Tibial nerve (tissue), 4 donors: ENCODE data around the gene BCL2L14. TPM values are rescaled to one million over a fixed set of nuclear protein-coding genes. Genes with fewer than 3 reads are reported as not detected.

Source experiments
- DNase-seq, 2 donors: peaks; one replicate each; pipeline ENCODE4 v3.0.0-alpha.2; 2019; ENCODE audit warnings: low spot score in 2 of 2
- H3K27ac ChIP-seq, 4 donors: fragments of 200-600 bp; sonication (generic) in 3 of 4; one replicate each; pipeline ENCODE4 v1.5.1; 2017 to 2019; ENCODE audit warnings: mild to moderate bottlenecking in 1 of 4
- H3K27me3 ChIP-seq, 2 donors: fragments of 200-600 bp; sonication (generic) in 1 of 2; one replicate each; pipeline versions ENCODE4 v1.5.1 to v1.6.0; 2017 to 2019
- H3K36me3 ChIP-seq, 3 donors: fragments of 200-600 bp; sonication (generic); one replicate each; pipeline ENCODE4 v1.5.1; 2018 to 2019
- H3K4me1 ChIP-seq, 4 donors: fragments of 200-600 bp; sonication (generic) in 3 of 4; one replicate each; pipeline ENCODE4 v1.5.1; 2017 to 2019
- H3K4me3 ChIP-seq, 4 donors: fragments of 200-600 bp; sonication (generic) in 3 of 4; one replicate each; pipeline ENCODE4 v1.5.1; 2017 to 2019; ENCODE audit warnings: mild to moderate bottlenecking in 1 of 4, moderate library complexity in 1 of 4
- H3K9me3 ChIP-seq, 4 donors: fragments of 200-600 bp; sonication (generic) in 3 of 4; one replicate each; pipeline ENCODE4 v1.5.1; 2017 to 2019
- EP300 ChIP-seq, 2 donors: sonication (generic); formaldehyde crosslinking; IDR thresholded peaks; one replicate each; pipeline ENCODE4 v1.6.1; 2017; ENCODE audit warnings: antibody characterized with exemption in 2 of 2, mild to moderate bottlenecking in 1 of 2
- POLR2A ChIP-seq, 2 donors: fragments of 450-650 bp; IDR thresholded peaks; one replicate each; pipeline ENCODE4 v1.6.1; 2017; ENCODE audit warnings: antibody characterized with exemption in 2 of 2, mild to moderate bottlenecking in 2 of 2, moderate library complexity in 2 of 2
- WGBS, 2 donors: methylation state at CpG; one replicate each; pipeline ENCODE4 v1.1.5; 2018; 5-methylcytosine and 5-hydroxymethylcytosine counted together
- total RNA-seq, 4 donors: library from RNA; depleted of rRNA; stranded (reverse); fragments of >200 nt; gene quantifications; one replicate each; pipeline ENCODE4 v1.1.0, GENCODE V29; 2016
- TF ChIP-seq, protein P1 (sequence below), 5 experiments: fragments of 200-600 bp in 3 of 5; fragments of 450-650 bp in 2 of 5; sonication (generic) in 3 of 5; IDR thresholded peaks; one replicate each; pipeline ENCODE4 v1.5.1; 2016 to 2019; ENCODE audit warnings: antibody characterized with exemption in 5 of 5, mild to moderate bottlenecking in 3 of 5, moderate library complexity in 2 of 5

Gene BCL2L14
- total RNA-seq, 4 donors from 2014 or later = not detected

DNA sequence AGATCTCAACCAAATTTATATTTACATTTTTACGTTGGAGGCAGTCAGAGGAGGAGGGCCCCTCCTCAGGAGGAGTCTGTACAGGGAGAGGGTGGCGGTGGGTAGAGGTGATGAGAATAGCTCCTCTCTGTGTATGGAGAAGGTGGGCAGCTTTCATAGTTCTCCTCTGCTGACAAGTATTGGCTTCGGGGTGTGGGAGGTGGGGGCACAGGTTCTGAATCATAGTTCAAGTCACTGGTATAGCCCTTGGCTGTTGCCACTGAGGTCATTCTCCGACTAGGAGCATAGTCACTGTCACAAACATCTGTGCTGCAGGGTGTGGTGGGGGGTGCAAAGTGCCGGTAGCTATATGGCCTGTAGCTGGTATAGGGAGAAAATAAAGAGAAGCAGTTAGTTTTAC is 50.3 kb downstream of the BCL2L14 start:
- H3K9me3 ChIP-seq = no peaks in the 10 kb centered on the region
- TF ChIP-seq POLR2A (IDR thresholded peaks at IDR 0.05) (no peak), EP300 (IDR thresholded peaks at IDR 0.05) (no peak)
- TF ChIP-seq, protein P1, sequence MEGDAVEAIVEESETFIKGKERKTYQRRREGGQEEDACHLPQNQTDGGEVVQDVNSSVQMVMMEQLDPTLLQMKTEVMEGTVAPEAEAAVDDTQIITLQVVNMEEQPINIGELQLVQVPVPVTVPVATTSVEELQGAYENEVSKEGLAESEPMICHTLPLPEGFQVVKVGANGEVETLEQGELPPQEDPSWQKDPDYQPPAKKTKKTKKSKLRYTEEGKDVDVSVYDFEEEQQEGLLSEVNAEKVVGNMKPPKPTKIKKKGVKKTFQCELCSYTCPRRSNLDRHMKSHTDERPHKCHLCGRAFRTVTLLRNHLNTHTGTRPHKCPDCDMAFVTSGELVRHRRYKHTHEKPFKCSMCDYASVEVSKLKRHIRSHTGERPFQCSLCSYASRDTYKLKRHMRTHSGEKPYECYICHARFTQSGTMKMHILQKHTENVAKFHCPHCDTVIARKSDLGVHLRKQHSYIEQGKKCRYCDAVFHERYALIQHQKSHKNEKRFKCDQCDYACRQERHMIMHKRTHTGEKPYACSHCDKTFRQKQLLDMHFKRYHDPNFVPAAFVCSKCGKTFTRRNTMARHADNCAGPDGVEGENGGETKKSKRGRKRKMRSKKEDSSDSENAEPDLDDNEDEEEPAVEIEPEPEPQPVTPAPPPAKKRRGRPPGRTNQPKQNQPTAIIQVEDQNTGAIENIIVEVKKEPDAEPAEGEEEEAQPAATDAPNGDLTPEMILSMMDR (IDR thresholded peaks at IDR 0.05) = no peak
- H3K4me1 ChIP-seq = peaks cover 0 to 3% (median 0%) of the 10 kb centered on the region in 4 donors
- no peaks in the 10 kb centered on the region for H3K27me3 ChIP-seq
- no peak overlapping the region for H3K4me3 ChIP-seq
- peaks cover 0 to 58% (median 0%) of the 10 kb centered on the region in 3 donors for H3K36me3 ChIP-seq
- no peak overlapping the region for H3K27ac ChIP-seq
- DNase-seq = no peak
- WGBS, 2 donors = 75 to 85% methylated on average over 5 of the region's 5 CpGs

DNA sequence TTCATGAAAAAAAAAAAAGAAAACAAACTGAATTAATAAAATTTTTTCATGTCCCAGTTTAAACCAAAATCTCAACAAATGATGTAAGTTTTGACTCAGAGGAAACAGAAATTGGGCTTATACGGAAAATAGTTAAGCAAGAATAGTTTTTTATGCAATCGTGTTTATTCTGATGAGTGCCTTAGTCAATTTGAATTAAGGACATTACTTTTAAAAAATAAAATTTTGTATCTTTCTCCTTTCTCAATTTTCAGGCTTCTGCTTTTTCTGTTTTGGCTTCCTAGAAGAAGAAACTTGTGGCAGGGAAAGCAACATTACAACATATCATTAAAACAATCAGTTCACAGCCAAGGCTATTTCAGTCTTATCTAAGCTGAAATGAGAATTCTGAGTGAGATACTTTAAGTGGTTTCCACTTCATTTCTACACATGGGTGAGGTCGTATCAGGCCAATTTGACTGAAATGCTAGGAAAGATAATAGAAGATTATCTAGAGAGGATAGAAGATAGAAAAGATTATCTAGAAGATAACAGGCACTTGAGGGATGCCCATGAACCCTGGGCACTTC is 52.4 kb downstream of the BCL2L14 start:
- Histone ChIP-seq H3K36me3 (peaks cover 0 to 66% (median 0%) of the 10 kb centered on the region in 3 donors), H3K27ac (peak overlapping the region in 1 of 4 donors; percentile 61)

DNA sequence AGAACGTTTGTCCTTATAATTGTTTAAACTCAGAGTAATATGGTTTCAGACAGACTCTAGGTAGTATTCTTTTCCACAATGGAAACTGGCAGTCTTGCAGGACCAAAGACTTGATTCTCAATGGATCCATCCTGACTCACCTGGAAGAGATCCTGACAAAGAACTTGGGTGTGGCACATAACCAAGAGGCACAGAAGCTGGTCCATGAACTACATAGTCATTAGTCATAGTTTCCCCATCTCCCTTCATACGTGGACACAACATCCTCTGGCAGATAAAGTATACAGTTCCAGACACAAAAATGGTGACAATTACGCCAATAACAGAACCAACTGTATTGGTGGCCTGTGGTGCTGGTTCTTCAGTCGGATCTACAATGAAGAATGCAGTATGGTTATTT is 55.8 kb downstream of the BCL2L14 start:
- no peak for TF ChIP-seq EP300 (IDR thresholded peaks at IDR 0.05)
- TF ChIP-seq POLR2A (IDR thresholded peaks at IDR 0.05) = no peak
- TF ChIP-seq, protein P1 (IDR thresholded peaks at IDR 0.05) = no peak
- no peaks in the 10 kb centered on the region for H3K27me3 ChIP-seq
- H3K4me1 ChIP-seq = peaks cover 0 to 3% (median 0%) of the 10 kb centered on the region in 4 donors
- WGBS, 2 donors = 83 to 92% methylated on average over 4 of the region's 4 CpGs
- no peak overlapping the region for H3K27ac ChIP-seq
- H3K9me3 ChIP-seq = no peaks in the 10 kb centered on the region
- DNase-seq = no peak
- peaks cover 0 to 77% (median 0%) of the 10 kb centered on the region in 3 donors for H3K36me3 ChIP-seq
- no peak overlapping the region for H3K4me3 ChIP-seq

More for the DNA sequence above, 52.4 kb downstream of the BCL2L14 start:
- DNase-seq = no peak
- H3K4me1 ChIP-seq = peaks cover 0 to 3% (median 0%) of the 10 kb centered on the region in 4 donors
- H3K4me3 ChIP-seq = no peak overlapping the region
- H3K9me3 ChIP-seq = no peaks in the 10 kb centered on the region
- 79 to 81% methylated on average over 3 of the region's 3 CpGs for WGBS, 2 donors
- no peak for TF ChIP-seq POLR2A (IDR thresholded peaks at IDR 0.05)
- TF ChIP-seq EP300 (IDR thresholded peaks at IDR 0.05) = no peak
- TF ChIP-seq, protein P1 (IDR thresholded peaks at IDR 0.05) = no peak
- H3K27me3 ChIP-seq = no peaks in the 10 kb centered on the region

DNA sequence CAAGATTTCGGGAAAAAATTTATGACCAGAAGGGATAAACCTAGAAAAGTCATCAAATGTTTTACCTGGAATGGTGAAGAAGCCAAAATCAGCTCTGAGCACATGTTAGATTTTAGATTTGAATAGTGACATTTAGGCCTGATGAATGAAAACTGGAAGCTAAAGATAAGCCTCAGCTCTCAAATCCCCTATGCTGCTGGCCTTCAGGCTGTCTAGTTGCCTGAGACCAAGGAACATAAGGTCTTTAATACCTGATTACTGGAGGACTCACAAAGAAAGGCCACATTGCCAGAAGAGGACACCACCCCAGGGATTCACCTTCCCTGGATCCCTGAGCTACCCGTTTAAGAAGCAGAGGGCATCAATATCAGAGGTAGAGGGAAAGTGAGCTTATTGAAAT is 56.6 kb downstream of the BCL2L14 start:
- DNase-seq = no peak
- Histone ChIP-seq H3K4me3 (no peak overlapping the region), H3K27me3 (no peaks in the 10 kb centered on the region), H3K9me3 (no peaks in the 10 kb centered on the region), H3K27ac (no peak overlapping the region), H3K36me3 (peaks cover 0 to 73% (median 0%) of the 10 kb centered on the region in 3 donors), H3K4me1 (peaks cover 0 to 3% (median 0%) of the 10 kb centered on the region in 4 donors)
- 91 to 92% methylated on average over 2 of the region's 2 CpGs for WGBS, 2 donors
- TF ChIP-seq, protein P1 (IDR thresholded peaks at IDR 0.05) = no peak
- TF ChIP-seq EP300 (IDR thresholded peaks at IDR 0.05) (no peak), POLR2A (IDR thresholded peaks at IDR 0.05) (no peak)

DNA sequence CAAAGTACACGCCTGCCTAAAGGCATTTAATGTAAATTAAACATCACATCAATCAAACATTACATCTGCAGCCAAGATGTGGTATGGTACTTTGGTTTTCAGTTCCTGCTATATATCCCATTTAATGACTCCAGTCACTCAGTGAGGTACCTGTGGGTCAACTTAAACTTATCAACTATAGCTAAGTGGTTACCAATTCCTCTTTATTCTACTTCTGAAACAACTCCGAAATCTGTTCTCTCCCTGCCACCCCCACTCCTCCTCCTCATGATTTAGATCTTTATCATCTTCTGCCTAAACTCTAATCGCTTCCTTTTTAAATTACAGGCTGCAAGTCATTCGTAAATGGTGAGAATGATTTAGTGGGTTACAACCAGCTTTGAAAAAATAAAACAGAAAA is 57.9 kb downstream of the BCL2L14 start:
- 81 to 83% methylated on average over 4 of the region's 4 CpGs for WGBS, 2 donors
- no peak for DNase-seq
- H3K4me1 ChIP-seq = peaks cover 0 to 3% (median 0%) of the 10 kb centered on the region in 4 donors
- no peak overlapping the region for H3K27ac ChIP-seq
- H3K36me3 ChIP-seq = peaks cover 0 to 59% (median 0%) of the 10 kb centered on the region in 3 donors
- H3K4me3 ChIP-seq = no peak overlapping the region
- no peak for TF ChIP-seq EP300 (IDR thresholded peaks at IDR 0.05)
- no peak for TF ChIP-seq POLR2A (IDR thresholded peaks at IDR 0.05)
- TF ChIP-seq, protein P1 (IDR thresholded peaks at IDR 0.05) = no peak
- H3K27me3 ChIP-seq = no peaks in the 10 kb centered on the region
- H3K9me3 ChIP-seq = no peaks in the 10 kb centered on the region
